ENCODE results near the gene ABI3BP.
"Not testable (repeated sequence)": the region's sequence is repeated elsewhere in the genome, so short reads cannot be mapped to it uniquely, and the experiment has no call there.

The ABI3BP gene

GRCh38 chr3:100982710-100983109 lies 10.5 kb downstream of the ABI3BP start:
- DNase-seq: no peak

GRCh38 chr3:100981164-100981911 lies 11.9 kb downstream of the ABI3BP start:
- DNase-seq: no peak

GRCh38 chr3:100978011-100978659 lies 15.1 kb downstream of the ABI3BP start:
- no peak for DNase-seq

- DNase-seq: no peak
Observed at GRCh38 chr3:100976611-100977010, 16.6 kb downstream of the ABI3BP start.

DNA sequence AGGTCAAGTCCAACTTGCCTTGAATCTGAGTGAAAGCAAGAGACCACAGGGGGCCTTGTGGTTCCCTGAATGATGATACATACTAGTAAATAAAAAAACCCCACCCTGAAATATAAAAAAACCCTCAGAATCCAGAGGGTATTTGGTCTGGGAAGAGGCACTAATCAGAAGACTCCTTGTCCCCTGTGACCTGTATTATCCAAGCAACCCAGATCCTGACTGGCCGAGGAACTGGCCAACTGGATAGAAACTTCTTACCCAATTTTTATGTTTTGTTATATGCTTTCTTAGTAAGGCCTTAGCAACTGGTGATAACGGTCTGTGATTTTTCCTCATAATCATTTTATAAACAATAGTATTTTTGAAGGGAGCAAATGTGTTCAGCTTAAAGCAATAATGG lies 17.5 kb downstream of the ABI3BP start:
- DNase-seq: no peak

DNA sequence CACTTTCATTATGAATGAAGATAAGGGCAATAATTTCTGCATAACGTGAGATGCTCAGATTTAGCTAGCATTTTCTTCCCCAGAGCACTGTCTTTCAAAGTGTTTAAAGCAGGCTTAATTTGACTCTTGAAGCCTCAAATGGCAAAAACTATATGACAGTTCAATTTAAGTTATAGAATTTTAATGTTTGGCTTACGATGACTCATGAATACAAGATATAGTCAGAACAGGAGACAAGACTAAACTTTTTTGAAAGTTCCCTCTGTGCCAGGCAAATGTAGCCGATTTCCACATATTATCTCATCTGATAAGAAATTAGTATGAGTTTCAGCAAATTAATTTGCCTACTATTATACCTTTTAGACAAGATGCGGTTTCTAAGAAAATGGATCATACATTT lies 19.6 kb downstream of the ABI3BP start:
- DNase-seq: no peak

GRCh38 chr3:100972867-100973266 lies 20.4 kb downstream of the ABI3BP start:
- DNase-seq: no peak

DNA sequence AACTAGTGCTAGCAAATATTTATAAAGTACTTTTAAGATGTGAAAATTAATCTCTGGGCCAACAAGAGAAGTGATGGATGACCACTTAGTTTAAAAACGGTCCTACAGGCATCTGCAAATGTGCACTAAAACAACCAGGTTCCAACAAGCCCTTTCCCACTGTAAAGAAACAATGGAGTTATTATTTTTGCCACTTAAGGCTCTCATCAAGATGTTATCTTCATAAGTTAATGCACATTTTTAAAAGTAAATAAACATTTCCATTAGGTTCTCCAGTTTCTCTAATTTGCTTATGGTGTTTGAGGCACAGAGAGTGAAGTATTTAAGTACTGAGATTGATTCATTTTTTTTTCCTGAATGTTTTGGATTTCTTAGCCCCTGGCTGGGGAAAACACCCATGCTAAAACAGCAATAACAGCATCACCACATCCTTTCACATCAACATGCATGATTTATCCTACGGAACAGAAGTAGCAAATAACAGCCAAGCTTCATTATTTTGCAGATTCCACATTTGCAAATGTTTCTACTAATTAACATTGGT lies 20.8 kb downstream of the ABI3BP start:
- DNase-seq: no peak

- no peak for DNase-seq
Observed at GRCh38 chr3:100971798-100972197, 21.4 kb downstream of the ABI3BP start.

GRCh38 chr3:100970477-100970990 lies 22.7 kb downstream of the ABI3BP start:
- no peak for DNase-seq

DNA sequence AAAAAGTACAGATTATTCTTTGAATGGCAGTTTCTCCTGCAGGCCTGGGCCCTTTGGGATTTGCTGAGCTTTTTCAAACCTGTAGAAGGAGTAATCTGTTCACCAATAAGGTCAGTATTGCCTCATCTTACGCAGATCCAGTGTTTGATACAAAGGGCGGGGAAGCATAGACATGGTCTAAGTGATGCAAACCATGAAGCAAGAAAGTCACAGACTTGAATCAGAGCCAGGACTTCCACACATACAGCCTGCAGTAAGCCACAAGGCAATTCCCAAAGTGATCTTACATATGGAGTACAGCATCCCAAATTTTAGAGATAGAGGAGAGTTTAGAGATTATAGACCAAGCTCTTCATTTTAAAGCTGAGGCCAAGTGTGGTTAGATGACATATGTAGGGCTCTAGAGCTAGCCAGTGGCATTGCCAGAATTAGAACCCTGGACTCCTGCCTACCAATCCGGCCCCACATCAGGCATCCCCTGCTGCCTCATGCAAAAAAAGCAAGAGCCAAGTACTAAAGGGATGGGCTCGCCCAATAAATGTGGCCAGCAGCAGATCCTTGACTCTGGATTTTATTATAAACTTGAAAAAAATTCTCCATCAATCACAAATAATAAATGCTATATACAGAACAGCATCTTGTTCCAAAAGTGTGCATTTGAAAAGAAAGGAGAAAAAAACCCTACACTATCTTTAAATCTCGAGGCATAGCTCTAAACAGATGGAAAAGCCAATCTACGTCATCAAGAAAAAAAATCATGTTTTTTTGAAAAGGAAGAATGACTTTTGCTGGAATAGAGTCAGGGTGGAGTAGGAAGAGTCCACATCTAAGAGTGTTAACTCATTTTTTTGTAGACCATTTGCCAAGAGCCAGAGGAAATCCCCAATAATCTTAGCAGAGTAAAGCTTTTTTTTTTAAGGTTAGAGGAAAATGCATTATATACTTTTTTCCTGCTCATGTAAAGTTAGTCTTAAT lies 24.0 kb downstream of the ABI3BP start:
- no peak for DNase-seq

- DNase-seq: no peak
Observed at GRCh38 chr3:100966807-100967206, 26.4 kb downstream of the ABI3BP start.

DNA sequence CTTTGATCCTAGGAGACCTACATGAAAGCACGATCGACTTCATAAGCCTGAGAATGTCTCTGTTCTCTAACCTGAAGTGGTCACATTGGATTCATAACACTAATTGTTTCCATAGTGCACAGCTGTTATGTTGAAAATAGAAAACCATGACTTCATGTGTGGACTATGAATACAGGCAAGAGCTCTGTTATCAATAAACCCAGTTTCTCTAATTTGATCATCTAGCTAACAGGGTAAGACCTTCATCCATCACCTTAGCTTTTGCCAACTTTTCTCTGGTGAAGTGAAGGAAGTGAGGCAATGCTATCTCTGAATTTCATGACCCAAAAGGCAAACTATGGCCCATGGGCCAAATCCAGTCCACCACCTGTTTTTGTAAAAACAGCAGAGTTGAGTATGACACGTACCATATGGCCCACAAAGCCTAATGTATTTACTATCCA lies 27.2 kb downstream of the ABI3BP start:
- DNase-seq: no peak

GRCh38 chr3:100963041-100963440 lies 30.2 kb downstream of the ABI3BP start:
- no peak for DNase-seq

DNA sequence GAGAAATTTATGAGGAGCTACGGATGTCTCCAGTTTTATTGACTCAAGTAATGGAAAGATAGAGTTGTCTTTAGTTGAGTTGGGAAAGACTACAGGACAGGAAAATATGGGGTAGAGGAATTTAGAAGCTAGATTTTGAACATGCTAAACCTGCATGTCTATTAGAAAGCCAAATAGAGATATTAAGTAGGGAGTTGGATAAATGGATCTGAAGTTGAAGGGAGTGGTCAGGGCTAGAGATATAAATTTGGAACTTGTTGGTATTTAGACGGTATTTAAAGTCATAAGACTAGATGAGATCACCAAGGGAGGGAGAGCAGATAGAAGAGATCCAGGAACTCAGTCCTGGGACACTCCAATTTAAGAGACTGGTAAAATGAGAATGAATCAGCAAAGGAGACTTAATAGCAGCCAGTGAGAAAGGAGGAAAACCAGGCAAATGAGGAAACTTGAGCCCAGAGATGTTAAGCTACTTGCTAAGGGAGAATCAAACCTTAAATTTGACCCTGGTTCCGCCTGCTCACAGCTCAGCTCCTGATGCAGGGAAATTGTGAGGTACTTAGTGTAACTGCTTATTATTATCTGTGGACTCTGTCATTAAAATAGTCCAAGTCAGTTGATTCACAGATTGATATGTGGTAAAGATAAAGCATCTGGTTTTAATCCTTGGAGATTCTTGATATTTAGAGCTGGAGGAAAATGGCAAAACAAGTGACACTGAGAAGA lies 35.8 kb downstream of the ABI3BP start:
- no peak for DNase-seq

- no peak for DNase-seq
Observed at GRCh38 chr3:100956276-100956675, 36.9 kb downstream of the ABI3BP start.

GRCh38 chr3:100954990-100955389 lies 38.2 kb downstream of the ABI3BP start:
- peak; percentile 1 for DNase-seq

GRCh38 chr3:100954199-100954935 lies 38.9 kb downstream of the ABI3BP start:
- DNase-seq: no peak

DNA sequence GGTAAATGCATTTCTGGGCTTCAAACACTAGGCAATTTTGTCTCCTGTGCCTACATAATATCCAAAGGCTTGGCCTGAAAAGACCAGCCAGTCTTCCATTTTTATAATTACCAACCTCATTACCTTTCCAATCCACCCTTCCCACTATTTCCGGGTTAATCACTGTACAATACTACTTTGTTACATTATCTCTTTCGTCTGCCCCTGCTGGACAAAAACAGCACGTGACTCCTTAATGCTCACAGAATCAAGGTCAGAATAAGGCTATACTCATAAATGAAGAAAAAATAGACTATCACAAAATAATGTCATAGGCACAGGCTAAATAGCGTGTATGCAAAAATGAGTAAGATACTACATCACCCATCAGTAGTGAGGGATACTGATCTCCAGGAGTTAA lies 40.1 kb downstream of the ABI3BP start:
- DNase-seq: no peak

- no peak for DNase-seq
Observed at GRCh38 chr3:100947119-100947518, 46.1 kb downstream of the ABI3BP start.

- not testable (repeated sequence) for DNase-seq
Observed at GRCh38 chr3:100946096-100946495, 47.1 kb downstream of the ABI3BP start.

Measured in retina (tissue), 1 donor.